ENCODE data around the gene C1orf52. TPM values are rescaled to one million over a fixed set of nuclear protein-coding genes. Genes with fewer than 3 reads are reported as not detected.
A peak's percentile ranks its signal among the peaks of the same experiment; 100 is the strongest.

C1orf52 gene
- total and polyA plus RNA-seq, 9 of the 15 experiments (the other 6 are each of a cell fraction or from before 2014, with no cell fraction given): 17.0 to 38.5 (median 33.0) TPM

DNA sequence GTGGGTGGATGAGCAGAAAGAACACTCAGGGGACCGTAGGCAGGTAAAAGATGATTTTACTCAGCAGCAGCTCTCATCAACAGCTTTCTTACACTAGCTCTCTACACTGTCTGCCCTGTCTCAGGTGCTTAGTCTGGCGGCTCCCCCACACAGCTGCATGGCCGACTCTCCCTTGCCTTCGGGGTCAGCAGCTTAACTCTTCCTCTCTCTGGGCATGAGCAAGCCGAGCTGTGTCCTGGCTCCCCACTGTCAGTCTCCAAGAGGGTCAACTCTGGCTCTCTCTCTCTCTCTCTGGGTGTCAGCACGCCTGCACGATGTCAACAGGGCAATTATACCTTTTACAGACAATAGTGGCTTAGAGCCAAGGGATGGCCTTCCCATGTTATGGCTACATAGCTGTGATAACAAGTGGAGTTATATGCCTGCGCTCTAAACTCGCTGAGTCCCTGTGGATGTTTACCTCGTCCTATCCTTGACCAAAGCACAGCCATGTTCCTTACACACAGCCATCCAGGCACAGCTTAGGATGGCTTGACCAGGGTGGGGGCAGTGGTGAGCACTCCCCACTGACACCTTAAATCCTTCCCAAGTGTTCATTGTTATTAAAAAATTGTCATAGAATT, 20.1 kb upstream of the C1orf52 start (continued):
- TF ChIP-seq ZNF586 (CRISPR knock-in tag; conservative IDR thresholded peaks at IDR 0.05) (no peak; the same call in 1 of the 2 replicates), TEAD4 (IDR thresholded peaks at IDR 0.05; ENCODE audit: low read length) (no peak), TEAD4 (CRISPR knock-in tag; IDR thresholded peaks at IDR 0.05; ENCODE audit: borderline replicate concordance) (no peak), TRIM24 (IDR thresholded peaks at IDR 0.05) (no peak), KDM1A (IDR thresholded peaks at IDR 0.05) (no peak), MAFK (IDR thresholded peaks at IDR 0.05; ENCODE audit: low read length) (no peak), CBX3 (IDR thresholded peaks at IDR 0.05; ENCODE audit: borderline replicate concordance in 1 of 2, low read length in 2 of 2) (no peak), ZBED1 (IDR thresholded peaks at IDR 0.05) (no peak), ZKSCAN3 (CRISPR knock-in tag; IDR thresholded peaks at IDR 0.05) (no peak), ZNF76 (CRISPR knock-in tag; IDR thresholded peaks at IDR 0.05; ENCODE audit: borderline replicate concordance) (peak; percentile 87), SRSF9 (IDR thresholded peaks at IDR 0.05; ENCODE audit: borderline replicate concordance, low read depth, low read length) (no peak), ZNF143 (CRISPR knock-in tag; IDR thresholded peaks at IDR 0.05) (no peak), KAT2B (IDR thresholded peaks at IDR 0.05; ENCODE audit: low read depth, low read length) (no peak), ZNF780A (CRISPR knock-in tag; IDR thresholded peaks at IDR 0.05) (no peak), ZSCAN29 (IDR thresholded peaks at IDR 0.05) (no peak), CHD4 (IDR thresholded peaks at IDR 0.05; ENCODE audit: insufficient read depth, insufficient replicate concordance, low read depth, low read length, poor library complexity, severe bottlenecking) (no peak), ZNF12 (CRISPR knock-in tag; IDR thresholded peaks at IDR 0.05) (no peak), ZNF324 (CRISPR knock-in tag; IDR thresholded peaks at IDR 0.05) (no peak), MEIS2 (IDR thresholded peaks at IDR 0.05; ENCODE audit: partially characterized antibody) (no peak), NFIX (CRISPR knock-in tag; IDR thresholded peaks at IDR 0.05; ENCODE audit: low read depth) (0 out of 2 replicates have a peak, but pooled peaks have one; percentile 12), KAT7 (CRISPR knock-in tag; IDR thresholded peaks at IDR 0.05; ENCODE audit: borderline replicate concordance) (no peak), SRSF7 (optimal IDR thresholded peaks at IDR 0.05; ENCODE audit: low read depth, low read length) (no peak), NFYB (IDR thresholded peaks at IDR 0.05; ENCODE audit: extremely low read depth, insufficient read length) (no peak)
- TF ChIP-seq, protein P1, sequence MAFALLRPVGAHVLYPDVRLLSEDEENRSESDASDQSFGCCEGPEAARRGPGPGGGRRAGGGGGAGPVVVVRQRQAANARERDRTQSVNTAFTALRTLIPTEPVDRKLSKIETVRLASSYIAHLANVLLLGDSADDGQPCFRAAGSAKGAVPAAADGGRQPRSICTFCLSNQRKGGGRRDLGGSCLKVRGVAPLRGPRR (CRISPR knock-in tag; IDR thresholded peaks at IDR 0.05): peak; percentile 77
- TF ChIP-seq, protein P2, sequence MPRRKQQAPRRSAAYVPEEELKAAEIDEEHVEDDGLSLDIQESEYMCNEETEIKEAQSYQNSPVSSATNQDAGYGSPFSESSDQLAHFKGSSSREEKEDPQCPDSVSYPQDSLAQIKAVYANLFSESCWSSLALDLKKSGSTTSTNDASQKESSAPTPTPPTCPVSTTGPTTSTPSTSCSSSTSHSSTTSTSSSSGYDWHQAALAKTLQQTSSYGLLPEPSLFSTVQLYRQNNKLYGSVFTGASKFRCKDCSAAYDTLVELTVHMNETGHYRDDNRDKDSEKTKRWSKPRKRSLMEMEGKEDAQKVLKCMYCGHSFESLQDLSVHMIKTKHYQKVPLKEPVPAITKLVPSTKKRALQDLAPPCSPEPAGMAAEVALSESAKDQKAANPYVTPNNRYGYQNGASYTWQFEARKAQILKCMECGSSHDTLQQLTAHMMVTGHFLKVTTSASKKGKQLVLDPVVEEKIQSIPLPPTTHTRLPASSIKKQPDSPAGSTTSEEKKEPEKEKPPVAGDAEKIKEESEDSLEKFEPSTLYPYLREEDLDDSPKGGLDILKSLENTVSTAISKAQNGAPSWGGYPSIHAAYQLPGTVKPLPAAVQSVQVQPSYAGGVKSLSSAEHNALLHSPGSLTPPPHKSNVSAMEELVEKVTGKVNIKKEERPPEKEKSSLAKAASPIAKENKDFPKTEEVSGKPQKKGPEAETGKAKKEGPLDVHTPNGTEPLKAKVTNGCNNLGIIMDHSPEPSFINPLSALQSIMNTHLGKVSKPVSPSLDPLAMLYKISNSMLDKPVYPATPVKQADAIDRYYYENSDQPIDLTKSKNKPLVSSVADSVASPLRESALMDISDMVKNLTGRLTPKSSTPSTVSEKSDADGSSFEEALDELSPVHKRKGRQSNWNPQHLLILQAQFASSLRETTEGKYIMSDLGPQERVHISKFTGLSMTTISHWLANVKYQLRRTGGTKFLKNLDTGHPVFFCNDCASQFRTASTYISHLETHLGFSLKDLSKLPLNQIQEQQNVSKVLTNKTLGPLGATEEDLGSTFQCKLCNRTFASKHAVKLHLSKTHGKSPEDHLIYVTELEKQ (CRISPR knock-in tag; IDR thresholded peaks at IDR 0.05): peak; percentile 80; the same call in 1 of the 2 replicates
- TF ChIP-seq, protein P3, sequence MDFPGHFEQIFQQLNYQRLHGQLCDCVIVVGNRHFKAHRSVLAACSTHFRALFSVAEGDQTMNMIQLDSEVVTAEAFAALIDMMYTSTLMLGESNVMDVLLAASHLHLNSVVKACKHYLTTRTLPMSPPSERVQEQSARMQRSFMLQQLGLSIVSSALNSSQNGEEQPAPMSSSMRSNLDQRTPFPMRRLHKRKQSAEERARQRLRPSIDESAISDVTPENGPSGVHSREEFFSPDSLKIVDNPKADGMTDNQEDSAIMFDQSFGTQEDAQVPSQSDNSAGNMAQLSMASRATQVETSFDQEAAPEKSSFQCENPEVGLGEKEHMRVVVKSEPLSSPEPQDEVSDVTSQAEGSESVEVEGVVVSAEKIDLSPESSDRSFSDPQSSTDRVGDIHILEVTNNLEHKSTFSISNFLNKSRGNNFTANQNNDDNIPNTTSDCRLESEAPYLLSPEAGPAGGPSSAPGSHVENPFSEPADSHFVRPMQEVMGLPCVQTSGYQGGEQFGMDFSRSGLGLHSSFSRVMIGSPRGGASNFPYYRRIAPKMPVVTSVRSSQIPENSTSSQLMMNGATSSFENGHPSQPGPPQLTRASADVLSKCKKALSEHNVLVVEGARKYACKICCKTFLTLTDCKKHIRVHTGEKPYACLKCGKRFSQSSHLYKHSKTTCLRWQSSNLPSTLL (IDR thresholded peaks at IDR 0.05): no peak
